ENCODE data around the gene BMF. TPM values are rescaled to one million over a fixed set of nuclear protein-coding genes. Genes with fewer than 3 reads are reported as not detected.

Gene BMF
- total RNA-seq, 1 donor from 2014 or later, result 1.1 TPM

DNA sequence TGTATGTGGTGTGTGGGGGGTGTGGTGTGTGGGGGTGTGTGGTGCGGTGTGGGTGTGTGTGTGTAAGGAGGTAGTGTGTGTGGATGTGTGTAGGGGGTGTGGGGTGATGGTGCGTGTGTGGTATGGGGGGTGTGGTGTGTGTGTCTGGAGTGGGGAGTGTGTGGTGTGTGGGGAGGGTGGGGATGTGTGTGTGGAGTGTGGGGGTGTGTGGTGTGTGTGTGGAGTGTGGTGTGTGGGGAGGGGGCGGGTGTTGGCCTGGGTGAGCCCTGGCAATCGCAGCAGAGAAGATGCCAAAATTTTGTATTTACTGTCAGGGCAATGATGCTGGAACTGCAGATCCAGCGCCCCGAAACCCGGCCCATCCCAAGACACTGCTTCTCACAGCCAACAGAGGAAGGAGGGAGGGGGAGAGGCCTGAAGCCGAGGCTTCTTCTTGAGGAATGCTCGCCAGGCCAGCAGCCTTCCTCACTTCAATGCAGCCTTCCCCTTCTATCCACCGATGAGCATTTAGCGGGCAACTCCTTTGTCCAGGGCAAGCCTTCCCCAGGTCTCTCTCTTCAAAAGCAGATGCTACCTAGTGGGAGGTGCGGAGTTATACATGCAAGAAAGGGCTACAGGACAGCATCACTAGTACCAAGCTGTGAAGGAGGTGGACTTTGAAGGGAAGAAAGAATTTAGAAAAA is 57.8 kb downstream of the BMF start:
- DNase-seq (ENCODE audit: low read depth, low spot score), result no peak

DNA sequence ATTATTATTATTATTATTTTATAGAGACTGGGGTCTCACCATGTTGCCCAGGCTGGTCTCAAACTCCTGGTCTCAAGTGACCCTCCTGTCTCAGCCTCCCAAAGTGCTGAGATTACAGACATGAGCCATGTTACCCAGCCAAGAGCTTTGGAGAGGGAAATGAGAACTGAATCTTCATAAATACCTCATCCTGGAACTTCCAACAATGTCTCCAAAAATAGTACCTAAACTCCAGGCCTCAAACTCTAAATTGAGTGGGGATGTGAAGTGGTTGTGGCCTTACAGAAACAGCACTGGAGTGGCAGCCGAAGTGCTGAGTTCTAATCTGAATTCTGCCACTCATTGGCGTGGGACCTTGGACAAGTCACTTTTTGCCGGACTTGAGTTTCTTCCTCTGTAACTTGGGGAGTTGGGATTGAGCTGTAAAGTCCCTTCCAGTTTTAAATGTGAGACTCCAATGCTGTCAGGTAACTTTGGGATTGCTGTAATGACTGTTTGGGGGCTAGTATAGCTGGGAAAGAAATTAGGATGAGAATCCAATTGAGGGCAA is 59.7 kb downstream of the BMF start:
- DNase-seq (ENCODE audit: low read depth, low spot score), result no peak

DNA sequence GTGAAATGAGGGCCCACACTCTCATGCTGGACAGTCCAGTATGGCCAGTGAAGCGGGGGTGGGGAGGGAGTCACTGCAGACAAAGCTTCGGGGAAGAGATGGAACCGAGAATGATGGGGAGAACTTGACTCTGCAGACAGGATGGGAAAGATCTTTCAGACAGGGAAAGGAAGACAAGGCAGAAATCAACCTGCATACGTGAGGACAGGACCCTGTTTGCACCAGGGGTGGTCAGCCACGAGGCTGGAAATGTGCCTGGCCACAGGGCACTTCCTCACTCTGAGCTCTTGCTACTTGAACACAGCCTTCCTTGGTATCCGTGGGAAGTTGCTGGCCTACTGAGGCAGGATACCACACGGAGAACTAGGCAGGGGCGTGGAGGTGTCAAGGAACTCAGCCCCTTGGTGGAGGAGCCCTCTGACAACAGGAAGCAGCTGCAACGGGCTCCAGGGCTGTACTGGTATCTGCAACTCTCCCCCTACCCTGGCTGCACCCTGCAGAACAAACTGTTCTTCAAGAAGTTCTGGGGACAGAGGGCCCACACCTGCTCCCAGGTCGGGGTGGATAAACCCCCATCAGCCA is 60.4 kb downstream of the BMF start:
- no peak for DNase-seq (ENCODE audit: low read depth, low spot score)

DNA sequence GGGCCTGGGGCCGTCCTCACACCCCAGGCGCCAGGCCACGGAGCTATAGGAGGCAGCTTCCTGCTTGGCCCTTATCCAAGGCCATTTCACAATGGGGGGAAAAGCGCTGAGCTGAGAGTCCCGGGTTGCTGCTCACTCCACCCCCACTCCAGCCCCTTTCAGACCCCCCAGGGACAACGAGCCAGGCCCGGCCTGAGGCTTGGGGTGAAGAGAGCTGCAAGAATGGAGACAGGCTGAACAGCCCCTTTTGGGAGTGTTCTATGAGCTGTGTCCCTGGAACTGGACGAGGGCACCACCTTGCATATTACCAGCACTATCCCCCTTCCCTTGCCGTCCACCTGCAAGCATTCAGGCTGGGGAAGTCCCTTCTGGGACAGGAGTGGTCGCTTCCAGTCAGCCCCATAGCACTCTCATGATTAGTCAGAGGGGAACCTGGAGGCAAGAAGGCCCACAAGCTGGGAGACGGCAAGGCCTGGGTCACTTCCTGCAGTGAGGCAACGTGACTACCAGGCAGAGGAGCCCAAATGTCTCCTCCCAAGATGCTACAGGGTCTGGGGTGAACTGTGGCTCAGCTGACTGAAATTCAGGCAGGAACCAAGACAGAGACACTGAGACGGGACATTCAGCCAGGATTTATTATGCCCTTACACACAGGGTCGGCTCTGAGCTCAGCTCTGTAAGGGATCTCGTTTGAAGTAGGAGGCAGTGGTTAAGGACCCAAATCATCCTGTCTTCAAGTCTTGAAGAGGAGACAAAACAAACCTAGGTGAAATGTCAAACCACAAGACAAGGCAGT is 61.1 kb downstream of the BMF start:
- DNase-seq (ENCODE audit: low read depth, low spot score), result no peak

DNA sequence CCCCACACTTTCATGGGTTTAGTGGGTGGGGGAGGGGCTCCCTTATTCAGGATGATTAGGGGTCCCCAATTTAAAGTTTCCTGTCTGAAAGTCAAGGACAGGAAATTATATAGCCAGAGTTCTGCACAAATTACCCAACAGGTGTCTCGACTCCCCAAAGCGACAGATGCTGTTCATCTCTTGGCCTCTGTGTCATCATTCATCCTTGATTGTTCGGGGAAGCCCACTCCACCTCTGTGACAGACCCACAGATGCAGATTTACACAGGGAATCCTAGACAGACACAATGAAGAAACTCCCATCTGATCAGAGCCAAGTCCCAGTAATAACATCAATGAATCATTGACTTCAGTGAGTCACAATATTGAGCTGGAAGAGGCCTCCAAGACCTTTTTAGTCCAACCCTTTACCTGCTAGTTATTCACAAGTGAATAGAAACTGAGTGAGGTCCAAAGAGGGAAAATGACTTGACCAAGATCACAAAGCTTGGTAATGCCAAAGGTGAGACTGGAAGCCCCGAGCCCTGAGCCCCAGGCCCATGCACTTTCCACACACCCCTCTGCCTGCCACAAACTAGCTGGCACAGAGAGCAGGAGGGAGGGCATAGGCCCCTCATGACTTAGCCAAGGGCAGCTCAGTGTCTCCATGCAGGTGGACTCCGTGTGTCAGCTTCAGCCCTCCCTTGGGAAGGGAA is 61.8 kb downstream of the BMF start:
- DNase-seq (ENCODE audit: low read depth, low spot score), result no peak

DNA sequence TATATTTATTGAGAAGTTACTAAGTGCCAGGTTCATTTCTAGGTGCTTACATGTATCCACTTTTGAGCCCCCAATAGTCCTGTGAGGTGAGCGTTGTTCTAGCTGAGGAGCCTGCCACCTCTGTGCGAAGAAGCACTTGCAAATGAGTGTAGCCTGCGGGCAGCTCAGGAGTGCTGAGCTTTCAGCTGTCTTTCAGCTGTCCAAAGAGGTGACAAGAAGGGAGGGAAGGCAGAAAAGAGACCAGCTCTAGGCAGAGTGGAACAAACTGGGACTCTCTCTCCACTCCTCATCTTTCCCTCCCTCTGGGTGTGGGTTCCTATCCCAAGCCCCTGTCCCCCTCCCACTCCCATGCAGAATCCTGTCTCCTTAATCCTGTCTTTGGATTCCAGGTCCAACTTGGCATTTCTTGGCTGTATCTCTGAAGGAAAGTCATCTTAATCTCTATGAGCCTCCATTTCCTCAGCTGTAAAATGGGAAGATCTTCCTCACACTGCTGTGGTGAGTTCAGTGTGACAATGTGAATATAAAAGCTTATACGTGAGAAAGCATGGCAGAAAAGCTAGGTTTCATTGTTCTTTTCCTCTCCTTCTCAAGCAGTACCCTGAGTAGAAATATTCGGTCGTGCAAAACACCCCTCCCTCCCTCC is 63.0 kb downstream of the BMF start:
- no peak for DNase-seq (ENCODE audit: low read depth, low spot score)

DNA sequence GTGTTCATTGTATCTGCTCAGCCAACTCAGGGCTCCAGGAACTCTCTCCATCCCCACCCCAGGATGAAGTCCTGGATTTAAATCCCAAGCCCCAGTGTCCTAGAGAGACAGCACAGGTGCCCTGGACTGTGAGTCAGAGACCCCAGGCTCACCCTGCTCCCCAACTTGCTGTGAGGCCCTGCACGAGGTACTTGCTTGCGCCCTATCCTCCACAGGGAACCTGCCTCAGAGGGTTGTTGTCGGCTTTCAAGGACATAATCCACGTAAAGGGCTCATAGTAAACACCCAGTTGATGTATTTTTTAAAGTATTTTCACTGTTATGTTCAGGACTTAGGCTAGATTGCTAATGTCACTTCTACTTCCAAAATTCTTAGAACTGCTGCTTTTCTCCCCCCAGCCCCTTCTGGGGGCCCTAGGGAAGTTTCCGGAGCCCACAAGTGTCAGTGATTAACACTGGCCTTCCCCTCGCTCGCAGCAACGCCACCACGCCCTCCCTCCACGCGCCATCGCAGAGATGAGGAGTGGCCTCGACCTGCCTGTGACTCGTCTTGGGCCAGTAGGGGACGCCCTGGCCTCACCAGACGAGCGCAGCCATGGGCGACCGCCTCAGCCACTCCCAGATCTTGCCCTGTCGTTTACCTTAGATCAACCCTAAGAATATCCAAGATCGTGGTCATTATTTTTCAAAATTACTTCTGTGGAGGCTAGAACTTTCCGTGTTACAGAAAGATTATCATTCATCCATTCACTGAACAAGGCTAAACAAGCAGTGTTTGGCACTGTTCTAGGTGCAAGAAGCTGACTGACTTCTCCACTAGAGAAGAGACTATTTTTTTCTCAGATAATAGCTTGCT is 63.7 kb downstream of the BMF start:
- DNase-seq (ENCODE audit: low read depth, low spot score), result peak; percentile 39

DNA sequence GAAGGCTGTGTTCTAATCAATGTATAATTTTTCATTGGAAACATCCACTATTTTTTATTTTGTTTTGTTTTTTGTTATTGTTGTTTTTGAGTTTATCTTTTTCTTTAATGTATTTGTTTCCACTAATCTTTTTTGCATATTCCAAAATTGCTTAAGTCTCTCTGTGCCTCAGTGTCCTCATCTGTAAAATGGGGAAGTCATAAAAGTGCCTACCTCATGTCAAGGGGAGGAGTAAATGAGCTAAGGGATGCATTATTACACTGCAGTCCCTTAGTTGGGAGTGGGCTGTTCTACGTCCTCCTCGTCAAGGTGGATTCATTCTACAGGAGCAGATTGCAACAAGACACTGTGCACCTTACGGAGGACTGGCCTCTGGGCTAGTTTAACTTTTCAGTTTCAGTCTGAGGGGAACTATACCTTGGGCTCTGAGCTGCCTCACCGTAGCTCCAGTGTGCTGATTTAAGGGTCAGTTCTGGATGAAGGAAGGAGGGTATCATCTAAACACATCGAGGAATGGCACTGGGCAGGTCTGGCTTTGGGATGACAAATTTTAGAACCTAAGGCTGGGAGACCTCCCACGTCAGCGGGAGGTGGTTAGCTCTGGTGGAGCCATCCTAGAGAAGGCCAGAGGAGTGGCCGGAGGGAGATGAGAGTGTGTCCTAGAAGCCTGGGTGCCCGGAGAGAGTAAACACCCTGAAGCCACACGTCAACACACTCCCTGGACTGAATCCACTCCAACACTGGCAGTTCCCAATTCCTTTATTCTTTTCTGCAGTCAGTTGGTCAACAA is 64.6 kb downstream of the BMF start:
- DNase-seq (ENCODE audit: low read depth, low spot score), result no peak

DNA sequence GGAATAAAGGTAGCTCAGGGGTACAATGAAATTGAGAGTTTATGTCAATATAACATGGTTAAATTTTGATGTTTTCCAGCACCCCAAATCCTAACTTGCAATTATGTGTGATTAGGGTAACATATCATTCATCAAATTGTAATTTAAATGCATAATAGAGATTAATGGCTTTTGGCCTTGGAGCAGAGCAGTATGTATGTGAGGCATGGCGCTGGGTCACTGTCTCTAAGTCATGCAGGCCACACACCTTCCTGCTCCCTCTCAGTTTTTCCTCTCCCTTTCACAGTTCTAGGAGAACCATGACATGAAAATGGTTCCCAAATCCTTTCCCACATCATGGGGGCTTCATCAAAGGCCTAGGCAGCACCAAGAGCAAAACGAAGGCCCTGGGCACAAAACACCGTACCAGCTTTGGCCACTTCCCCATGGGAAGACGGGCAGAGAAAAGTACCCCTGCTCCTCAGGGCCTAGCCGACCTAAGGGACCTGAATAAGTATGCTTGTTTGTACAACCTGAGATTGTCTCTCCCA is 65.8 kb downstream of the BMF start:
- no peak for DNase-seq (ENCODE audit: low read depth, low spot score)

DNA sequence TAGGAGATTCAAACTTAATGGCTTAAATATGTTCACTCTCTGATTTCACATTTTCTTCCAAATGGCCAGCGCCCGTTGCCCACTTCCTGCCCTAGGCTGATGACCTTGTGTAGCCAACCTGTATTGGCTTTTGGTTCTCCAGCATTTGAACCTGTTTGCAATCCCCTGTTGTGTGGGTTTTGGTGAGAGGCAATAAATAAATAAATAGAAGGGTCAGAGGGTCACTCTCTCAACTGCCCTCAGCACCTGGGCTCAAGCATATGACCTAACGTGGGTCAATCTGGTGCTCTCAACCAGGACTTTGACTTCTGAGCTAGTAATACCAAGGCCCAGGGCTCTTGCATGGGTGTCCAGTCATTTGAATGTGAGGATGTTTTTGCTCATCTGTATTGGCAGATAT is 67.9 kb downstream of the BMF start:
- no peak for DNase-seq (ENCODE audit: low read depth, low spot score)

DNA sequence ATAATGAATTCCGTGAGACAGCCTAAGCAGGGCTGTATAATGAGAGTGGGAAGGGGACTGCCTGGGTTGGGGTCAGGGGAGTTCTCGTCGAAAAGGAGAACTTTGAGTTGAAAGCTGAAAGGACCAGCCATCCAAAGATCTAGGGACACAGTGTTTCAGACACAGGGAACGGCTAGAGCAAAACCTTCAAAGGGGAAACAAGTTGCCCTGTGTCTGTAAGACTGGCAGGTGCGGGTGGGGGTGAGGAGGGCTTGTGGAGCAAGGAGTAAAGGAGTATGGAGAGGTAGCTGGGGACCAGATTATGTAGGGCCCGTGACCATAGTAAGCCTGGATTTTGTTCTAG is 68.4 kb downstream of the BMF start:
- no peak for DNase-seq (ENCODE audit: low read depth, low spot score)

DNA sequence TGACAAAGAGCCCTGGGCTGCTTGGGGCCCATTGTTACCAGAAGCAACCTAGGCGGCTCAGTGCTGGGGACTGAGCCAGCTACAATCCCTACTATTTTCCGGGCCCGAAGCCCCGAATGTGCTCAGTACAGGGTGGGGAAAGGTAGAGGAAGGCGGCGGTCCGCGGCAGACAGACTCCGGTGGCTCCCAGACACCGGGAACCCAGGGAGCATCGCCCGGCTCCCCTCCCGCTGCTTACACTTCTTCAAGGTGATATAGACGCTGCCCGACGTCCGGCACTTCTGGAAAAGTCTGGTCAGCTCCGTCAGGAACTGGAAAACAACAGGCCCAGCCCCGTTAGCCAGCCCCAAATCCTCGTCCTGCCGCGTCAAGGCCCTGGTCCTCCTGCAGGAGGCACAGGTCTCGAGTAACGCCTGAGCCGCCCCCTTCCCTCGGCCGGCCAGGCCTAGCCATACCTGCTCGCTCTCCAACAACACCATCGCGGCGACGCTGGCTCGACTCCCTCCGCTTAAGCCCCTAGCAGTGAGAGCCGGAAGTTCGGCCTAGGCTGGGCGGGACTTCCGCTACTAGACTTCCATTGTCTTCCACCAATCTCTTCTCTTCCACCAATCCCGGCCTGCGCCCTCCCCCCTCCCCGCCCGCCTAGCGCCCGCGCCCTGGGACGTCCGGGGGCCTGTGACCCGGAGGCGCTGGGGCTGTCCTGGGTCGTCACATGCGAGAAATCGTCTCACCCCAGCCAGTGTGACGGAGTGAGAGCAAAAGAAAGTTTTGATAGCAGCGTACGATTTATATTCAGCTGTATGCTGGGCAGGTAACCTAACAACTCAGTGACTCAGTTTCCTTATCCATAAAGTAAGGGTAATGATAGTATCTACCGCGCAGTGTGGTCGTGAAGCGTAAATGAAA is 69.8 kb downstream of the BMF start, which contains the start of gene SRP14:
TSS of gene SRP14 (minus strand) at position 544 of the 906 bp plus-strand sequence. CDS start at position 479, 65 bp downstream.
- DNase-seq (ENCODE audit: low read depth, low spot score), result peak; percentile 81

DNA sequence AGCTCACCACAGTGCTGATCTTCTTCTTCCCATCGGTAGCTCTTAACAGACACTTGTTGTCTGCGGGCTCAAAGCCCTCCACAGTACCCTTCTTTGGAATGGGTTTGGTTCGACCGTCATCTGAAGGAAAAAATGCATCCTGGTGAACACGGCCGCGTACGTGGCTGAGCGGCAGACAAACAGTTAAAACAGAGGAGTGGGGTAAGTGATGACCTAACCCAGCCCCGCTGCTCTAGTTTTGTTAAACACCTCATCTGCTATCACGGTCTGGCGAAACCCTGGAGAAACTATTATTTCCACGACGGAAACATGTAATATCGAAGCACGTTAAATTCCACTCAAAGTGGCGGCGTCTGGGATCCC is 70.4 kb downstream of the BMF start:
- no peak for DNase-seq (ENCODE audit: low read depth, low spot score)

Other genes with a start within 250 kb of the BMF start
- gene GPR176, start 188.6 kb downstream of the BMF start, total RNA-seq, result 78.3 and 84.3 TPM in 2 replicates
- gene EIF2AK4, start 174.8 kb downstream of the BMF start, total RNA-seq, result 51.0 and 72.7 TPM in 2 replicates
- 219 and 266 TPM in 2 replicates for gene SRP14, start 69.7 kb downstream of the BMF start, total RNA-seq
- gene BUB1B, start 52.2 kb upstream of the BMF start, total RNA-seq, result 26.8 and 51.2 TPM in 2 replicates
- gene PAK6, start 130.2 kb upstream of the BMF start, total RNA-seq, result not detected in 2 replicates
- 0.20 TPM in 1 of 2 replicates, not detected in the other for gene ANKRD63, start 174.2 kb upstream of the BMF start, total RNA-seq
- 0.56 and 7.1 TPM in 2 replicates for gene PLCB2, start 199.1 kb upstream of the BMF start, total RNA-seq
- 20.6 and 28.3 TPM in 2 replicates for gene INAFM2, start 214.8 kb upstream of the BMF start, total RNA-seq
- gene CCDC9B, start 232.1 kb upstream of the BMF start, total RNA-seq, result 17.0 and 25.1 TPM in 2 replicates
- gene PHGR1, start 242.2 kb upstream of the BMF start, total RNA-seq, result not detected in 2 replicates
- gene DISP2, start 249.3 kb upstream of the BMF start, total RNA-seq, result 0.04 and 0.07 TPM in 2 replicates